Measurements from ENCODE around the gene CCDC158.

Gene CCDC158

DNA sequence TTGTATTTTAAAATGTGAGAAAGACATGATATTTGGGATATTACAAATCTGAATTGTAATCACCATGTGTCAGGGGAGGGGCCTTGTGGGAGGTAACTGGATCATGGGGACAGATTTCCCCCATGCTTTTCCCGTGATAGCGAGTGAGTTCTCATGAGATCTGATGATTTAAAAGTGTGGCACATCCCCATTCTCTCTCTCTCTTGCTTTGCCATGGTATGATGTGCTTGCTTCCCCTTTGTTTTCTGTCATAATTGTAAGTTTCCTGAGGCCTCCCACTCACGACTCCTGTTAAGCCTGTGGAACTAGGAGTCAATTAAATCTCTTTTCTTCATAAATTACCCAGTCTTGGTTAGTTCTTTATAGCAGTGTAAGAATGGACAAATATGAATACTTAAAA lies 39.0 kb downstream of the CCDC158 start:
- TF ChIP-seq ZFX (IDR thresholded peaks at IDR 0.05; ENCODE audit: borderline replicate concordance): no peak
- TF ChIP-seq, protein P1, sequence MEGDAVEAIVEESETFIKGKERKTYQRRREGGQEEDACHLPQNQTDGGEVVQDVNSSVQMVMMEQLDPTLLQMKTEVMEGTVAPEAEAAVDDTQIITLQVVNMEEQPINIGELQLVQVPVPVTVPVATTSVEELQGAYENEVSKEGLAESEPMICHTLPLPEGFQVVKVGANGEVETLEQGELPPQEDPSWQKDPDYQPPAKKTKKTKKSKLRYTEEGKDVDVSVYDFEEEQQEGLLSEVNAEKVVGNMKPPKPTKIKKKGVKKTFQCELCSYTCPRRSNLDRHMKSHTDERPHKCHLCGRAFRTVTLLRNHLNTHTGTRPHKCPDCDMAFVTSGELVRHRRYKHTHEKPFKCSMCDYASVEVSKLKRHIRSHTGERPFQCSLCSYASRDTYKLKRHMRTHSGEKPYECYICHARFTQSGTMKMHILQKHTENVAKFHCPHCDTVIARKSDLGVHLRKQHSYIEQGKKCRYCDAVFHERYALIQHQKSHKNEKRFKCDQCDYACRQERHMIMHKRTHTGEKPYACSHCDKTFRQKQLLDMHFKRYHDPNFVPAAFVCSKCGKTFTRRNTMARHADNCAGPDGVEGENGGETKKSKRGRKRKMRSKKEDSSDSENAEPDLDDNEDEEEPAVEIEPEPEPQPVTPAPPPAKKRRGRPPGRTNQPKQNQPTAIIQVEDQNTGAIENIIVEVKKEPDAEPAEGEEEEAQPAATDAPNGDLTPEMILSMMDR (IDR thresholded peaks at IDR 0.05): no peak
- no peak overlapping the region for H3K27ac ChIP-seq

DNA sequence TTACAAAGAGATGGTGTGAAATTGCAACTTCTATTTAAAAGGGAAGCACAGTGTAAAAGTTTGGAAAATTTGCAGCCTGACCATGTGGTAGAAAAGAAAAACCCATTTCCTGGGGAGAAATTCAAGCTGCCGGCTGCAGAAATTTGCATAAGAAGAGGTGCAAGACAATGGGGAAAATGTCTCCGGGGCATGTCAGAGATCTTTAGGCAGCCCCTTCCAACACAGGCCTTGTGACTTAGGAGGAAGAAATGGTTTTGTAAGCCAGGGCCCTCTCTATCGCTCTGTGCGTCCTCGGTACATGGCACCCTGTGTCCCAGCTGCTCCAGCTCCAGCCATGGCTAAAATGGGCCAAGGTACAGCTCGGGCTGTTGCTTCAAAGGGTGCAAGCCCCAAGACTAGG lies 40.4 kb downstream of the CCDC158 start:
- H3K27ac ChIP-seq: no peak overlapping the region

DNA sequence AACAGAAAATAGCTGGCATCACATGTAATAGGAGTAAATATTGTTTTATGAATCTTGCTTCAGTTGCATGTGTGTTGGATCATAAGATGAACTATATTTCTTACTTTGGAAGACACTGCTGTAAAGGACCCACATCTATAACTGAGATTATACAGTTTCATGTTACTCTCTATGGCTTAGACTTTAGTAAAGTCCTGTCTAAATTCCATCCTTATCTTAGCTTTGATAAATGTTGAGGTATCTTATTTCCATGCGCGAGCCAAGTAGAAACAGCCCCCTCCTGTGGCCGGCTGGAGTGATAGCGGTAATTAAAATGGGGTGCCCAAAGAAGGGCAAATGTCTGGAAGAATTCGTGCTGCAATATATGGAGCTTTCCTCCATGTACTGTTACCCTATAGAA lies 43.0 kb downstream of the CCDC158 start:
- H3K27ac ChIP-seq: no peak overlapping the region
- TF ChIP-seq, protein P1 (IDR thresholded peaks at IDR 0.05): peak; percentile 60
- no peak for TF ChIP-seq ZFX (IDR thresholded peaks at IDR 0.05; ENCODE audit: borderline replicate concordance)

More for the DNA sequence above, 40.4 kb downstream of the CCDC158 start:
- TF ChIP-seq ZFX (IDR thresholded peaks at IDR 0.05; ENCODE audit: borderline replicate concordance): no peak
- TF ChIP-seq, protein P1 (IDR thresholded peaks at IDR 0.05): no peak

DNA sequence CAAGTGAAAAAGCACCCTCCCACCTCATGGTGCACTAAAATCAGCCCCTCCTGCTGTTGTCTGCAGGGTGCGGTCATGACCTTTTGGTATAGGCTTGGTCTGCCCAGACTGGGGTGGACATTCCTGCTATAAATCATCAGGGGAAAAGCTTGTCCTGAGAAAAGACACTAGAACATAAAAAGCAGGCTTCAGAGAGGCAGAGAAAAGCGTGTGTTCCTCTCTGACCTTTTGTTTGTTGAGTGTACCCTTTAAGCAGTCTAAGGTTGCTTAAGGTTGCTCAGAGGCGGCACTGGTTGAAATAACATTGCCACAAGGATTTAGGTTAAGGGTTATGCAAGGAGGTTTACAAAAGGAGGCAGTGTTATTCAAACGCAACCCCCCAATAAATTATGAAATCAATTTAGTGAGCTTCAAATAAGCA lies 43.5 kb downstream of the CCDC158 start:
- H3K27ac ChIP-seq: no peak overlapping the region

DNA sequence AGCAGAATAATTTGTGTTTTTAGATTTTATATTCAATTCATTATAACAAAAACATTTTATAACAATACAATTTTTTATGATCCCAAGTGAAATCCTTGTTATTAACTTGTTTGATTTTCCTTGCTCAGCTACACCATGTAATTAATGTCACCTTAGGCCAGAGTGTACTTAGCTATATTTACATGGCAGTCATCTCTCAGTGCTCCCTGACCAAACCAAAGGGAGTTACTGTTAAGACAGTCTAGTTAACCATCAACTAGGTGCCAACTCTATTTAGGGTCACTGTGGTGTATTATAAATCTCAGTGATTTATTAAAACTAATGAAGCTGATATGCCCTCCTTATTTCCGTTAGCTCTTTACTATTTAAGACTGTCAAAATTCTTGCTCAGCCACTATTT lies 44.4 kb downstream of the CCDC158 start:
- peak overlapping the region; percentile 20; the same call in 1 of the 2 replicates for H3K27ac ChIP-seq
- no peak for TF ChIP-seq ZFX (IDR thresholded peaks at IDR 0.05; ENCODE audit: borderline replicate concordance)
- TF ChIP-seq, protein P1 (IDR thresholded peaks at IDR 0.05): no peak

More for the DNA sequence above, 43.5 kb downstream of the CCDC158 start:
- TF ChIP-seq, protein P1 (IDR thresholded peaks at IDR 0.05): no peak
- no peak for TF ChIP-seq ZFX (IDR thresholded peaks at IDR 0.05; ENCODE audit: borderline replicate concordance)

DNA sequence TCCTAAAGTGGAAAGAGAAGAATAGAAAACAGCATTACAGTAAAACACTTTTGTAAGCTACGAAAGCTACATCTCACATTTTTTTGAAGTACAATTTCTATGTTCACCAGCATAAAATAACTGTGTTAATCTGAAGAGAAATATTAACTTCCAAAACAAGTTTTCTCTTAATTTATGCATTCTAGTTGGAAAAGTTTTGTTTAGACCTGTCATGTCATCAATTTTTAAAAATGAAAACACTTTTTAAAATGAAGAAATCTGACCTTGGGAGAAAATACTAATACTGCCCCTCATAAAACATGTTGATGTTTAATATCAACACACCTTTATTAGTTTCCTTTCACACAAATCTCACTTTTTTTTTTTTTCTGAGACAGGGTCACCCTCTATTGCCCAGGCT lies 45.2 kb downstream of the CCDC158 start:
- TF ChIP-seq, protein P1 (IDR thresholded peaks at IDR 0.05): no peak
- TF ChIP-seq ZFX (IDR thresholded peaks at IDR 0.05; ENCODE audit: borderline replicate concordance): no peak
- peak overlapping the region; percentile 20; the same call in 1 of the 2 replicates for H3K27ac ChIP-seq

DNA sequence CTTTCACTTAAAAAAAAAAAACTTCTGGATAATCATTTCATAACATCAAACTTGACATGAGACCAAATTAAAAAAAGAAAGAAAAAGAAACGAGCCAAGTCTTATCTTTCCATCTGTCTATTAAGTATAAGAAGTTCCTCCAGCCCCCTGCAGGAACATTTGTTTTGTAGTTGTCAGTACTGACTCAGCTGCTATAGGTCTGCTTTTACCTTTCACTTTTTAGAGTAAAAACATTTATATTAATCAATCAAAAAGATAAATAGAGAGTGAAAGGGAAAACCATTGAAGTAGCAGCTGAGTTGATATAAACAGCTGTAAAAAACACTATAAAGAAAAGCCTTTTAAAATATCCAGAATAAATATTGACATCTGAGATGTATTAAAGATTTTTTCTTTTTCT lies 46.1 kb downstream of the CCDC158 start:
- no peak for TF ChIP-seq ZFX (IDR thresholded peaks at IDR 0.05; ENCODE audit: borderline replicate concordance)
- TF ChIP-seq, protein P1 (IDR thresholded peaks at IDR 0.05): peak; percentile 7; the same call in 1 of the 2 replicates
- peak overlapping the region; percentile 59 for H3K27ac ChIP-seq
